Ishikawa (cell line): Measurements from ENCODE around the gene MBNL3.

Experiments used
- CEBPB ChIP-seq: IDR thresholded peaks from 2 replicates; pipeline ENCODE4 v1.6.1; 2012
- CREB1 ChIP-seq: IDR thresholded peaks from 2 replicates; pipeline ENCODE4 v1.6.1; 2012; ENCODE audit warnings: low read depth
- EGR1 ChIP-seq: IDR thresholded peaks from 2 replicates; pipeline ENCODE4 v1.6.1; 2012
- EP300 ChIP-seq: IDR thresholded peaks from 2 replicates; pipeline ENCODE4 v1.6.1; 2012; ENCODE audit warnings: borderline replicate concordance
- FOXM1 ChIP-seq: IDR thresholded peaks from 2 replicates; pipeline ENCODE4 v1.6.1; 2012; ENCODE audit warnings: low read depth, borderline replicate concordance
- NFIC ChIP-seq: IDR thresholded peaks from 2 replicates; pipeline ENCODE4 v1.6.1; 2012
- RAD21 ChIP-seq: IDR thresholded peaks from 2 replicates; pipeline ENCODE4 v1.6.1; 2012; ENCODE audit warnings: low read depth
- TAF1 ChIP-seq: IDR thresholded peaks from 2 replicates; pipeline ENCODE4 v1.6.1; 2012; ENCODE audit warnings: low read depth, mild to moderate bottlenecking
- TCF12 ChIP-seq: IDR thresholded peaks from 2 replicates; pipeline ENCODE4 v1.6.1; 2012; ENCODE audit warnings: low read depth
- TEAD4 ChIP-seq: IDR thresholded peaks from 2 replicates; pipeline ENCODE4 v1.6.1; 2012
- USF1 ChIP-seq: IDR thresholded peaks from 2 replicates; pipeline ENCODE4 v1.6.1; 2012
- YY1 ChIP-seq: IDR thresholded peaks from 2 replicates; pipeline ENCODE4 v1.6.1; 2012; ENCODE audit warnings: low read depth
- ZBTB7A ChIP-seq: IDR thresholded peaks from 2 replicates; pipeline ENCODE4 v1.6.1; 2012; ENCODE audit warnings: low read depth
- TF ChIP-seq, protein P1 (sequence below): IDR thresholded peaks from 2 replicates; pipeline ENCODE4 v1.6.1; 2012; ENCODE audit warnings: low read depth, mild to moderate bottlenecking
- TF ChIP-seq, protein P2 (sequence below): IDR thresholded peaks from 2 replicates; pipeline ENCODE4 v1.6.1; 2012

MBNL3 gene

GRCh38 chrX:132412208-132412607, 76.6 kb downstream of the MBNL3 start:
- no peak for TF ChIP-seq CEBPB
- TF ChIP-seq RAD21 = no peak
- no peak for TF ChIP-seq TAF1
- TF ChIP-seq, protein P1, sequence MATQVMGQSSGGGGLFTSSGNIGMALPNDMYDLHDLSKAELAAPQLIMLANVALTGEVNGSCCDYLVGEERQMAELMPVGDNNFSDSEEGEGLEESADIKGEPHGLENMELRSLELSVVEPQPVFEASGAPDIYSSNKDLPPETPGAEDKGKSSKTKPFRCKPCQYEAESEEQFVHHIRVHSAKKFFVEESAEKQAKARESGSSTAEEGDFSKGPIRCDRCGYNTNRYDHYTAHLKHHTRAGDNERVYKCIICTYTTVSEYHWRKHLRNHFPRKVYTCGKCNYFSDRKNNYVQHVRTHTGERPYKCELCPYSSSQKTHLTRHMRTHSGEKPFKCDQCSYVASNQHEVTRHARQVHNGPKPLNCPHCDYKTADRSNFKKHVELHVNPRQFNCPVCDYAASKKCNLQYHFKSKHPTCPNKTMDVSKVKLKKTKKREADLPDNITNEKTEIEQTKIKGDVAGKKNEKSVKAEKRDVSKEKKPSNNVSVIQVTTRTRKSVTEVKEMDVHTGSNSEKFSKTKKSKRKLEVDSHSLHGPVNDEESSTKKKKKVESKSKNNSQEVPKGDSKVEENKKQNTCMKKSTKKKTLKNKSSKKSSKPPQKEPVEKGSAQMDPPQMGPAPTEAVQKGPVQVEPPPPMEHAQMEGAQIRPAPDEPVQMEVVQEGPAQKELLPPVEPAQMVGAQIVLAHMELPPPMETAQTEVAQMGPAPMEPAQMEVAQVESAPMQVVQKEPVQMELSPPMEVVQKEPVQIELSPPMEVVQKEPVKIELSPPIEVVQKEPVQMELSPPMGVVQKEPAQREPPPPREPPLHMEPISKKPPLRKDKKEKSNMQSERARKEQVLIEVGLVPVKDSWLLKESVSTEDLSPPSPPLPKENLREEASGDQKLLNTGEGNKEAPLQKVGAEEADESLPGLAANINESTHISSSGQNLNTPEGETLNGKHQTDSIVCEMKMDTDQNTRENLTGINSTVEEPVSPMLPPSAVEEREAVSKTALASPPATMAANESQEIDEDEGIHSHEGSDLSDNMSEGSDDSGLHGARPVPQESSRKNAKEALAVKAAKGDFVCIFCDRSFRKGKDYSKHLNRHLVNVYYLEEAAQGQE = no peak
- TF ChIP-seq EGR1 = no peak
- TF ChIP-seq NFIC = no peak
- TF ChIP-seq CREB1 = no peak
- no peak for TF ChIP-seq YY1
- no peak for TF ChIP-seq TCF12
- TF ChIP-seq ZBTB7A = no peak
- TF ChIP-seq FOXM1 = no peak
- no peak for TF ChIP-seq TEAD4
- no peak for TF ChIP-seq EP300
- TF ChIP-seq, protein P2, sequence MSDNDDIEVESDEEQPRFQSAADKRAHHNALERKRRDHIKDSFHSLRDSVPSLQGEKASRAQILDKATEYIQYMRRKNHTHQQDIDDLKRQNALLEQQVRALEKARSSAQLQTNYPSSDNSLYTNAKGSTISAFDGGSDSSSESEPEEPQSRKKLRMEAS = no peak
- no peak for TF ChIP-seq USF1

GRCh38 chrX:132411310-132411977, 77.4 kb downstream of the MBNL3 start:
- TF ChIP-seq FOXM1 = no peak
- no peak for TF ChIP-seq EP300
- no peak for TF ChIP-seq RAD21
- no peak for TF ChIP-seq USF1
- TF ChIP-seq, protein P1 = no peak
- TF ChIP-seq TAF1 = no peak
- TF ChIP-seq EGR1 = no peak
- no peak for TF ChIP-seq CREB1
- no peak for TF ChIP-seq ZBTB7A
- TF ChIP-seq CEBPB = no peak
- no peak for TF ChIP-seq NFIC
- no peak for TF ChIP-seq YY1
- no peak for TF ChIP-seq TEAD4
- TF ChIP-seq, protein P2 = no peak
- TF ChIP-seq TCF12 = no peak

GRCh38 chrX:132409780-132410556, 78.9 kb downstream of the MBNL3 start:
- TF ChIP-seq TAF1 = no peak
- TF ChIP-seq NFIC = no peak
- no peak for TF ChIP-seq TEAD4
- TF ChIP-seq USF1 = no peak
- TF ChIP-seq, protein P2 = no peak

DNA sequence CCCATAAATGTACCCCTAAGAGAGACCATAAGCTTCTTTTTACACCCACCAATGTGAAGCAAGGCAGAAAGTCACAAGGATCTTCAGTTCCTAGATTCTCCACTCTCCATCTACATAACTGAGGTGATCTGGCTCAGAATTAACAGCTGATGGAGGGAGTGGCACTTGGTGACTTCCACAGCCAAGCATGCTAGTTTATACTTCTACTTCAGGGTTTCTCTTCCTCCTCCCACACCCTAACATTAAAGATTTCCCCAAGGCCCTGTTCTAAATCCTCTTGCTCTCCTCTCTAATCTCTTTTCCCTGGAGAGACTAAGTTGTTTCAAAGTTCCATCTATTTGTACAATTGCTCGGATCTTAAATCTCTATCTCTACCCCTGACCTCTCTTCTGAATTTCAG, 81.1 kb downstream of the MBNL3 start:
- TF ChIP-seq, protein P1 = no peak
- TF ChIP-seq EP300 (no peak), ZBTB7A (no peak), TEAD4 (no peak), EGR1 (no peak), USF1 (no peak), CEBPB (no peak), NFIC (no peak), YY1 (no peak), FOXM1 (no peak), CREB1 (no peak), RAD21 (no peak), TAF1 (no peak), TCF12 (no peak)
- TF ChIP-seq, protein P2 = no peak
